HG03521 (cell line): Measurements from ENCODE around the gene PTPRD.

Experiments used
- ATAC-seq: cut with Tn5 transposase; IDR thresholded peaks from one replicate; pipeline ENCODE4 v1.9.1; 2021; ENCODE audit warnings: mild to moderate bottlenecking, moderate library complexity; ENCODE audit not compliant: unreplicated experiment

The PTPRD gene

GRCh38 chr9:9912459-9912858, 700.3 kb downstream of the PTPRD start:
- no peak for ATAC-seq

GRCh38 chr9:9905736-9906135, 707.1 kb downstream of the PTPRD start:
- no peak for ATAC-seq

GRCh38 chr9:9904041-9904440, 708.8 kb downstream of the PTPRD start:
- no peak for ATAC-seq

- no peak for ATAC-seq
Observed at GRCh38 chr9:9901624-9902023, 711.2 kb downstream of the PTPRD start.

- no peak for ATAC-seq
Observed at GRCh38 chr9:9893837-9894236, 719.0 kb downstream of the PTPRD start.

- no peak for ATAC-seq
Observed at GRCh38 chr9:9892217-9892616, 720.6 kb downstream of the PTPRD start.

- no peak for ATAC-seq
Observed at GRCh38 chr9:9881692-9882091, 731.1 kb downstream of the PTPRD start.

GRCh38 chr9:9874270-9874669, 738.5 kb downstream of the PTPRD start:
- ATAC-seq, result no peak

- no peak for ATAC-seq
Observed at GRCh38 chr9:9862235-9862810, 750.5 kb downstream of the PTPRD start.

- no peak for ATAC-seq
Observed at GRCh38 chr9:9855177-9856078, 757.4 kb downstream of the PTPRD start.

- no peak for ATAC-seq
Observed at GRCh38 chr9:9847750-9848149, 765.1 kb downstream of the PTPRD start.

- peak; percentile 89 for ATAC-seq
Observed at GRCh38 chr9:9846557-9846956, 766.2 kb downstream of the PTPRD start.

GRCh38 chr9:9820436-9820835, 792.4 kb downstream of the PTPRD start:
- ATAC-seq, result no peak

- no peak for ATAC-seq
Observed at GRCh38 chr9:9819886-9820285, 792.9 kb downstream of the PTPRD start.

- ATAC-seq, result no peak
Observed at GRCh38 chr9:9817176-9817575, 795.6 kb downstream of the PTPRD start.

- no peak for ATAC-seq
Observed at GRCh38 chr9:9804109-9804508, 808.7 kb downstream of the PTPRD start.

GRCh38 chr9:9799287-9799686, 813.5 kb downstream of the PTPRD start:
- ATAC-seq, result no peak

GRCh38 chr9:9792144-9792857, 820.5 kb downstream of the PTPRD start:
- ATAC-seq, result no peak

- ATAC-seq, result no peak
Observed at GRCh38 chr9:9791611-9792010, 821.2 kb downstream of the PTPRD start.

GRCh38 chr9:9790216-9790872, 822.5 kb downstream of the PTPRD start:
- peak; percentile 52 for ATAC-seq

GRCh38 chr9:9783711-9784110, 829.1 kb downstream of the PTPRD start:
- ATAC-seq, result no peak
